HG03460 (cell line): ENCODE data around the gene ULK4.
"Not testable (repeated sequence)": the region's sequence is repeated elsewhere in the genome, so short reads cannot be mapped to it uniquely, and the experiment has no call there.

Experiments
- ATAC-seq: cut with Tn5 transposase; IDR thresholded peaks from one replicate; pipeline ENCODE4 v1.9.1; 2021; ENCODE audit not compliant: unreplicated experiment

ULK4 gene

DNA sequence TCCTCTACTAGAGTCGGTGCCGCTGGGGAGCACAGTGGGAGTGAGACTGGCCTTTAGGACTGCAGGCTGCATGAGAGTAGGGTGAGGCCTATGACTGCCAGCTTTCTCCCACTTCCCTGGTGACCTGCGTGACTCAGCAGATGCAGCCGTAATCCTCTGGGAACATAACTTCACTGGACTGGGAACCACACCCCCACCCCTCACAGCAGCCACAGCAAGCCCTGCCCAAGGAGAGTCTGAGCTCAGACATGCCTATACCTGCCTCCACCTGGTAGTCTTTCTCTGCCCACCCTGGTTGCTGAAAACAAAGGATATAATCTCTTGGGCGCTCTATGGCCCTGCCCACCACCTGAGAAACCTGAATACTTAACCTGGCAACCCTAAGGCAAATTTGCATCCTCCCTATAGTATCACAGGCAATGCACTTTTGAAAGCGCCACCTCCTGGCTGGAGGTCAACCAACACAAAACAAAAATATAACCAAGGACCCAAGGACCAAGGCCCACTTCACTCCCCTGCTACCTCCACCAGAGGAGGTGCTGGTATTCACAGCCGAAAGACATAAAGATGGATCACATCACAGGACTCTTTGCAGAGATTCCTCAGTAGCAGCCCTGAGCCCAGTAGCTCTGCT is 453.7 kb downstream of the ULK4 start:
- ATAC-seq = no peak

DNA sequence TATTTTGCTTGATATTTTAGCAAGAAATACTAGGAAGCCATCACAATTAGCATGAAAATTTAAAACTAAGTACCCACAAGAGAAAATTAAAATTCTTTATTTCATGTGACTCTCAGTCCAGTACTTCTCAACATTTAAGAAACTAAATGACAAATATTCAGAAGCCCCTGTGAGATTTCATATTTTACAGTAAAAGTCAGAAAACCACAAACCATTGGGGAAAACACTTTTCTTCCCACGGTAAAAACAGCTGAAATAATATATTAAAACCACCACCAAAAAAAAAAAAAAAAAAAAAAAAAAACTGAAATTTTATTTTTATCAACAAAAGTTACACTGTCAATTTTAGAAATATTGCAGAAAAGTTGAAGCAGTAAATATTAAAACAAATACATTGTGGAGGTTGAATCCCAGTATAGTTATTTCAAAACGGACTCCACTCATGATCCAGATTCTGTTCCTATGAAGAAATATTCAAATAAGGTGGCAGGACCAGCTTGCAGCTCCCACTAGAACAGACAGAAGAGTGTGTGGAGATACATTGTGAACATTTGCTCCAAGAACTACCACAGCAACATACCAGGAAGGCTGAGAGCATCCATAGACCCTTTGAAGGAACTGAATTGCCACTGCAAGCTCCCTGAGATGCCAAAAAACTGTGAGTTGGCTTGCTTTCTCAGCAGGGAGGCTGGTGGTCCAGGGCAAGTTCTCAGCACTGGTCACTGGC is 454.4 kb downstream of the ULK4 start:
- no peak for ATAC-seq

DNA sequence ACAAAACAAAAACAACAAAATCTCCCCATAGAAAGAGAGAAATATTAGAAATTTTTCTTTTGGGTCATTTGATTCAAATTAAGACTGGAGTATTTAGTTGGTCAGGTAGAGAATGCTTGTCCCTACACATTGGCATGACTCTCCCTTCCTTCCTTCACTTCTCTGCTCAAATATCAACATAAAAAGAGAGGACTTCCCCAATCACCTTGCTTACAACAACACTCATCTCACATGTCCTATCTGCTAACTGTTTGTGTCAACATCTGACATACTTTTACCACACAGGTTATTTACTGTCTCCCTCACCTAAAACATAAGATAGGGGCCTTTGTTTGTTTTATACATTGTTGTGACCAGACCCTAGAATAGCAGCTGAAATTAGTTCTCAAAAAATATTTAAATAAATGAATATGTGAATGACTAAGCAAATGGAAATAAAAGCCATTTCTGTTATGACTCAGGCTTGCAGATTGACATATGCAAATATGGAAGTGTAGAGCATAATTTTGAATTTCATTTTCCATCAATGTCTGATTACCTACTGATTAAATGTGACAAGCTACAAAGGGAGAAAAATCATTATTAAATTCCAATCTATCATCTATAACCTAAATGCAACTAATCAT is 457.8 kb downstream of the ULK4 start:
- ATAC-seq = no peak

DNA sequence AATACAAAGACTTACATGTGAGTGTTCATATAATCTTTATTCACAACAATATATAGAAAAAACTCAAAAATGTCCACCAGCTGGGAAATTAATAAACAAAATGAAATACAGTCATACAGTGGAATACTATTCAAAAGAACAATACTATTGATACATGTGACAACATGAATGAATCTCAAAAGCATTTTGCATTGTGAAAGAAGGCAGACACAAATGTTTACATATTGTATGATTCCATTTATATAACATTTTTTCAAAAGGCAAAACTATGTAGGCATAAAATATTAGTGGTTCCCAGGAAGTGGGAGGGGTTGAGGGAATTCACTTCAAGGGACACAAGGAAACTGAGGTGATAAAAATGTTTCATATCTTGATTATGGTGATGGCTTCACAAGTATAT is 459.4 kb downstream of the ULK4 start:
- ATAC-seq = no peak

DNA sequence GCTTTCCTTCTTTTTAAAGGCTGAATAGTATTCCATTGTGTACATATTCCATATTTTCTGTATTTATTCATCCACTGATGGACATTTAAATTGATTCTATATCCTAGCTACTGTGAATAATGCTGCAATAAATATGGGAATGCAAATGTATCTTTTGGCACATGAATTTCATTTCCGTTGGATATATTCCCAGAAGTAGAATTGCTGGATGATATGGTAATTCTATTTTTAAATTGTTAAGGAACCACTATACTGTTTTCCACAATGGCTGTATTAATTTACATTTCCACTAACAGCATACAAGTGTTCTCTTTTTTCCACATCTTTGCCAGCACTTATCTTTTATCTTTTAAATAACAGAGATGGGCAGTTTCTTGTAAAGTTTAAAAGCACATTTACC is 459.9 kb downstream of the ULK4 start:
- ATAC-seq = no peak

DNA sequence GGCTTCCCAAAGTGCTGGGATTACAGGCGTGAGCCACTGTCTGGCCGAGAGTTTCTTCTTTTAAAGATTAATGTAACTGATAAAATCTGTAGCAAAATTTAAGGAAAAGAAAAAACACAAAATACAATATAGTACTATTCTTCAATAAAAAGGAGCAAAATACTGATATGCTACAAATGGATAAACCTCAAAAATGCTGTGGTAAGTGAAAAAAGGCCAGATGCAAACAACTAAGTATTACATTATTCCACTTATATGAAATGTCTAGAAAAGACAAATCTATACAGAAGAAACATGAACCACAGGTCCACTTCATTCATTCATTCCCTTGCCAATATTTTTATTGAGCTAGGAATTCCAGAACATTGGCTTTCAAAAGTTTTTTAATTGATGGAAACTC is 463.1 kb downstream of the ULK4 start:
- no peak for ATAC-seq

DNA sequence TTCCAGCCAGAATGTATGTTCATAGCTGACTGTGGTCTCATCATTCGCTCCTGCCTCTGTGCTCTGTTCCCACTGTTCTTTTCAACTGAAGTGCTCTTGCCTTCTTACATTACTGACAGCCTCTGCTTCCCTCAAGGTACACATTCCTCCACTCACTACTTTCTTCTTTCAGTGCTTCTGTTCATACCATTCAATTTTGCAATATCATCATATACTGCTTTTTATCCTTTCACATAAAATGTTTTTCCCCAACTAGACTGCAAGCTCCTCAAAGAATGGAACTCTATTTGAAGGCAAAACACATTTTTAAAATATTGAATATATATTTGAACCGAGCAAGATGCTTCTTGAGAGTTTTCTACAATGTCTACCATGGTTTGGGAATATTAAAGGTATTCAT is 471.5 kb downstream of the ULK4 start:
- ATAC-seq = no peak

DNA sequence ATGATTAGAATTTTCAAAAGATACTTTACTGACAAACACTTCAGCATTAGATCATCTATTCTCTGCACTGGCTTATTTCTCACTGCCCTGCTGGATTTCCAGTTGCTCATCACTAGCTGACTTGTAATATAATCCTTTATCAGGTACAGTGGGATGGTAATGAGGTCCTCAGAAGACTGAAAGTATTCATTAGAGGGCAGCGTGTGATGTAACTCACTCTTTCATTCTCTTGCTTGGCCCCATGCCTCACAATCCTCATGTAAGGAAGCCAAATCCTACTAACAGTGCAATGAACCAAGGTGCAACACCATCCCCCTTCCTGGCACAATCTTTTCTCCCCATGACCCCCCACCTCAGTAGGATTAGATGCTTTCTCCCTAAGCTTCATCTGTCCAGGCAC is 472.7 kb downstream of the ULK4 start:
- no peak for ATAC-seq

DNA sequence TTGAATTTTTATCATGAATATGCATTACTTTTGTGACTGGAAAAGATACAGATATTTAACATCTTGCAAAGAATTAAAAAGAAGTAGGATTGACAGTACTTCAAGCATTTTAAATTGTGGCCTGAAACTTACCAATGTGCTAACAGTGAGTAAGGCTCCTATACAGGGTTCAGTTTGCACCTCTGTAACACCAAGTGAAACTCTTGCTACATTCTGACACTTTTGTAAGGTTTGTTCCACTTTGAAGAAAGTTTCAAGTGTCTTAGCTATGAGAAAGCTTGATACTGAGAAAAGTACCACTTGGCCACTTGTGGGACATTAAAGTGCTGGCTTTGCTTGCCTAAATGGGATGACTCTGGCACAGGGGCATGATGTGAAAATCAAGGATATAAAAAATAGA is 473.4 kb downstream of the ULK4 start:
- no peak for ATAC-seq

DNA sequence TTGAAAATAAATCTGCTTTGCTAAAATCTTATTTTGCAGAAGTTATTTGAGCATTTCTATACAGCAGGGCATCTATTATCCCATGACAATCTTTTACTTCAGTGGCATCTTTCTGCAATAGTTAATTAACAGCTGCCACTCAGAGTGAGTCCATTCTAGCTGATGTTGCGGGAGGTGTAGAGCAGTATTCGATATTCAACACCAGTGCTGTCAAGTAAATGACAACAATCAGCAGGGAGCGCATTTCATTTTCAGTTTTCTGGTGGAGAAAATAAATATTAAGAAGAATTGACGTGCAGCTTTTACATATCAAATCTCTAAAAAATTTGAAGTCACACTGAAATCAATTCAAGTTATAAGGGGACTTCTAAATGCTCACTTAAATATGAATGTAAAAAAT is 476.4 kb downstream of the ULK4 start:
- ATAC-seq = no peak

DNA sequence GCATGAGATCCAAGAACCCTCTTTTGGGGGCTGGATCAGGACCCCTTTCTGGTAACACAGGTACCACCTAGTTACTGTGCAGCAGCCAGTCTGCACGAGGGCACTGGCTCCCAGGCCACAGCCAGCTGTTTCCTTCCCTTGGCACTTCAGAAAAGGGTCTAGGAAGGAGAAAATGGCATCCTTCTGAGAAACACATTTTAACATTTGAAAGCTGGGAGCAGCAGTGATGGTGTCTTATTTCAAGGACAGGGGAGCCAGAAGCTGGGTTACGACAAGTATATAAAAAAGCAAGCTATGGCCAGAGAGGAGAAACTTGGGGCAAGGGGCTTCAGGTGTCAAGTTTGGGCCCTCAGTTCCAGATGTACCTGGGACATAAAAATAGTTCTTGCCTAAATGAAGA is 479.8 kb downstream of the ULK4 start:
- no peak for ATAC-seq

DNA sequence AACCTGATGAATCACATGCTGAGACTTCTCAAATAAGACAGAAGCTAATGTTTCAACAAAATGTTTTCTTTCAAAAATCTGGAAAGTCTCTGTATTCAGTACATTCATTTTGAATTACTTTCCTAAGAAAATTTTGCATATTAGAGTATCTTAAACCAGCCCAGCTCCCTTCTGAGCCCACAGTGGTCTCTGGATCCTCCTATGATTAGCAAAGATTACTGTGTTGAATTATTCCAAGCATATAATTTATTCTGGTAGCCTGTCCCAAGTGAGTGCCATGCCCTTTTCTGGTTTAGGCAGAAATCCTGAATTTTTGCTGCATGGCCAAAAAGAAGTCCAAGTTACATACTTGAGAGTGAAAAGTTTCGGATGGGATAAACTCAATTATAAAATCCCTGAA is 483.6 kb downstream of the ULK4 start:
- ATAC-seq = no peak

DNA sequence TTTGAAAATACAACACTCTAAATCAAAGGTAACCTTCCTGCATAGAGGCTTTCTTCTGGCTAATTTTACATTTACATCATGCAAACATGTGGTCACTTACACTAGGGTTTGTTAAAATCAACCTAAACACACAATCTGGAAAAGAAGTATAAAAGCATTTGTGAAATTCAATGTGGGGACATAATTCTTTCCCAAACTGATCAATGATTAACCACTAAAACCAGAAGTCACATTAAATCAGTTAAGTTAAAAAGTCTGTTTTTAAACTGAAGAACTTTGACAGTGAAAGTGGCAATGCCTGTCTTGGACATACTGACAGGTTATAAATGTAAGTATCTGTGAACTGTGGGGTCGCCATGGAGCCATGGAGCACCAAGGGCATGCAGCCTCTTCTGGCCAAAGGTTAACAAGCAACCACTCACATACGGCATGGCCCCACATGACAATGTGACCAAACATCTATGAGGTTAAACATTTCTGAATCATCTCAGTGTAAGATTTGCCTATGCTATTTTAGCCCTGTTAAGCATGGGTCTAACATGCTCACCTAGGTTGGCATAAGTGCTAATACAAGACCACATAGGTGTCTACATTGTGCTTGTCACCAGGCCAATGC is 484.4 kb downstream of the ULK4 start:
- ATAC-seq = no peak

DNA sequence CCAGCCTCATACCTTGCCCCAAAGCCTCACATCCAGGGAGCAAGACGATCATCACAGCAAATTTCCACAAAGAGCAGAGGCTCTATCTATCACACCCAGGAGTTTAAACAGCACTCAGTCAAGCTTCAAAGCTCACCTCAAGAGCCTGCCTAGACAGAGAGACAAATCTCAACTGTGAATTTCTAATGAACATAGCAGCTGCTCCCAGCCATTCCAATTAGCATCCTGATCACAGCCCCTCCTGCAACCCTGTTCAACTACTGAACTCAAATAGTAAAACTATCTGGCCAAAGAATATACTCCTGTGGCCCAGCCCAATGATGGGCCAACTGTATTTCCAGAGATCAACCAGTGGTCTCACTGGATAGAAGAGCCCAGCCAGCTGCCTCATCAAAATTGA is 492.8 kb downstream of the ULK4 start:
- no peak for ATAC-seq

DNA sequence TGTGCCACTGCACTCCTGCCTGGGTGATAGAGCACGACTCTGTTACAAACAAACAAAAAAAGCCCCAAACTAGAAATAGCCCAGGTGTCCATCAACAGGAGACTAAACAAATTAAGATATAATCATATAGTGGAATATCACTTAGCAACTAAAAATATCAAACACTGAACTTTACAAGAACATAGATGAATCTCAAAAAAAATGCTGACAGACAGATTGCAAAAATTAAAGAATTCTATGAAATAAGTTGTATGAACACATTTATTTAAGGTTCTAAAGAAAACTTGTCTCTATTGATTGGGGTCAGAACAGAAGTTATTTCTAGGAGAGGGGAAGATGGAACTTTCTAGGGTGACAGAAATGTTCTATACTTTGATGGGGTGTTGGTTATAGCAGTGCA is 494.4 kb downstream of the ULK4 start:
- no peak for ATAC-seq

DNA sequence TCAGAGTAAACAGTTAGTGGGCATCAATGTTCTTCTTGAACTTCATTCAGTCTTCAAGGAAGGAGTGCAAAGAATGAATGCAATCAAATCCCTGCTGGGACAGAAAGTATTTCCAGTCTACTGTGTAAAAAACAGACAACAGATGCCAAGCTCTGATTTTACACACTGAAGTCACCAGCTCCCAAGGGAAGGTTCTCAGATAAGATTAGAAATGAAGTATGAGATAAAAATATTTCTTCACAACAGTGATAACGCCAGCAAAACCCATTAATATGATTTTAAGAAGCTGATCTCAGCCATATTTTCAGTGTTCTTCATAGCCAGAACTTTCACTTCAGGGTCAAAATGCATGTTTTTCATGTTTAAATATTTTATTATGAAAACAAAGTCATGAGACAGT is 497.0 kb downstream of the ULK4 start:
- ATAC-seq = no peak

DNA sequence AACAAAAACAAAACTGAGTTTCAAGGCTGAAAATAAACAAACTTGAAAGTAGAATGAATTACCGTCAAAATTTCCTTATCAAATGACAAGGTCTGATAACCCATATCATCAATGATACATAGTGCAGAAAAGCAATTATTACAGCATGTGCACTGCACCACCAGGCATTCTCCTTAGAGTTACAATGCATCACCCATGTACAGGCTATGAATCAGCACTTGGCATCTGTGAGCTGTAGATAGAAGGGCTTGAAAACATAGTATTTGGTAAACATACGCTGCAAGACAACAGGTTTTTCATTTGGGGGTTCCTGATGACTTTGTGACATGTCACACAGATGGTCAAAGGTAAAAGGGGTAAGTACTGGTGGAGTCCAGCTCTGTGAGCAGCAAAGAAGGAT is 497.5 kb downstream of the ULK4 start:
- ATAC-seq = no peak

DNA sequence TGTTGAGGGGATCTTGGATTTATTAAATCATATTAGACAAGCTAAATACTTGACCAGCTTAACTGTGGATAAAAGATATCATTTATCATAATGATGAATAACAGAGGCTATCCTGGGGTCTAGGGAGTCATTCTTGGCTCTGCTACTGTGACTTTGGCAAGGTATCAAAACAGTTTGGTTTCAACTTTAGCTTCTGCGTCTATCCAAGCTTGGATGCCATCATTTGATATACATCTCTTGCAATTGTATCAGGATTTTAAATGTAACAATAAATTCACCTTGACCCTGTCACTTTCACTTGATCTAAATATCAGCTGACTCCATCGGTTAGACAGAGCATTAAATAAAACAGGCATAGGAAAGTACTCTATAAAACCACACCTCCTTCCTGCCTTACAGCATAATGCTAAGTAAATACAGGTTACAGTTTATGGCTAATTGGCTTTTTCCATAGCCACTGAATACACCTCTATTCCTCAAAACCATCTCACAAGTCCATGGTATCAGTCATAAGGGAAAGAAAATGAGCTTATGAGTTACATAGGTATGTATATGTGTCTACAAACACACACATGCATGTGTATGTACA is 499.7 kb downstream of the ULK4 start:
- no peak for ATAC-seq

DNA sequence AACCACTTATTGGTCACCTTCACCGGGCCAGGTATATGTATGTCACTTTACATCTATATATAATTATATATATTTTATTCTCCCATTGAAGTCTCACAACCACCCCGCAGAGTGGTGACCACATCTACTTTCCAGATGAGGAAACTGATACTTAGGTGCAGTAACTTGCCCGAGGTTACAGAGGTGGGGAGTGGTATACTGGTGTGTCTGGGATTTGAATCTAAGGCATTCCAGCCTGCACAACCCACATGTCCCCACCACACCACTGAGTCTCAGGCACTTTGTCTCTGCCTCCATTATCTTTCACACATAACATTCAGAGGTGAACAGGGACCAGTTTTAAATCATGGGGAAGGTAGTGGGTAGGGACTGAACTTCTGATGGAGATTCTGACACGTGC is 501.2 kb downstream of the ULK4 start:
- ATAC-seq = no peak

DNA sequence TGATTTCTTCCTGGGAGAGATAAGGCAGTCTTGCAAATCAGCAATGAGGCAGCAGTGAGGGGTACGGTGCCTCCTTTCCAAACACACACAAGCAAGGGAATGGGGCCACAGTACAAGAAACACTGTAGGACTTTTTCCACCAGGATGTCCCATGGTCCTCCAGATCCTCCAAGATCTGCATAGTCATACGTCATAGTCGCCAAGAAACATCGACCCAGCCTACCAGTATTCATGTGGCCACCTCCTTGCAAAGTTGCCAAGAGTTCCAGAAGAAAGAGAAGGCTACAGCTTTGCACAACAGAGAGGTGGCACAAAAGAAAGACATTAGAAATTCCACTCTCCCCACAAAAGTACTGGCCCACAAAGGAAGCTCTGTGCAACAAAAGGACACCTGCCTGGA is 504.7 kb downstream of the ULK4 start:
- no peak for ATAC-seq

DNA sequence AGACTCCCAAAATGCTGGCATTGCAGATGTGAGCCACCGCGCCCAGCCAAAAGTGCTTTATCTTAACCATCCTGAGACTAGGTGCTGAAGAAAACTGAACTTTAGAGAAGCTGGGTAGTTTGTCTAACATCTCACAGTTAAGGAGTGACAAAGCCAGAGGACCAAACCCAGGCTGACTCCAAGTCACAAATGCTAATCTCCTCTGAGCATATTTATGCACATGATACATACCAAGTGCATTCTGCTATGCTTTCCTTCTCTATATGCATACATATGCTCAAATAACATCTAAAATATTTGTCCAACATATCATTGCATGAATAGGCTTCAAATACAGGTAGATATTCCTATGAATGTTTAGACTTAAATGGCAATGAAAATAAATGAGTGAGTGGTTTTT is 505.7 kb downstream of the ULK4 start:
- no peak for ATAC-seq

DNA sequence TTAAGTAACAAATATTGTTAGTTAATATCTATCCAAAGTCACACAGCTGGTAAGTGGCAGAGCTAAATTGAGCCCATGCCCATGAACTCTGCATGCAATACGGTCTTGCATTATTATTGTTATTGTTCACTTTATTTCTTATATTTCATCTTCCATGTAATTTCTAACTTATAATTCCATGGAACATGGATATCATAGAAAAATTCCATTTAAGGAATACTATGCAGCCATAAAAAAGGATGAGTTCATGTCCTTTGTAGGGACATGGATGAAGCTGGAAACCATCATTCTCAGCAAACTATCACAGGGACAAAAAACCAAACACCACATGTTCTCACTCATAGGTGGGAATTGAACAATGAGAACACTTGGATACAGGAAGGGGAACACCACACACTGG is 508.3 kb downstream of the ULK4 start:
- ATAC-seq = not testable (repeated sequence)
